Colonic mucosa (tissue), 4 donors: ENCODE measurements around the gene ITGA7. TPM values are rescaled to one million over a fixed set of nuclear protein-coding genes. Genes with fewer than 3 reads are reported as not detected.

Experiments used
- DNase-seq: peaks from one replicate; pipeline ENCODE4 v3.0.0-alpha.2; 2020
- H3K27ac ChIP-seq: fragments of 200-600 bp; one replicate; pipeline ENCODE4 v1.8.0; 2021
- H3K27me3 ChIP-seq: fragments of 200-600 bp; one replicate; pipeline ENCODE4 v1.8.0; 2021
- H3K36me3 ChIP-seq: fragments of 200-600 bp; one replicate; pipeline ENCODE4 v1.8.0; 2021
- H3K4me1 ChIP-seq: fragments of 200-600 bp; one replicate; pipeline ENCODE4 v1.8.0; 2021; ENCODE audit warnings: mild to moderate bottlenecking
- H3K4me3 ChIP-seq: fragments of 200-600 bp; one replicate; pipeline ENCODE4 v1.8.0; 2021
- H3K9ac ChIP-seq, 2 donors: one replicate each; pipeline ENCODE4 v1.7.0; 2013; ENCODE audit warnings: control low read depth in 2 of 2, low read depth in 2 of 2, low read length in 2 of 2
- H3K9me3 ChIP-seq: fragments of 200-600 bp; one replicate; pipeline ENCODE4 v1.8.0; 2021
- CTCF ChIP-seq: fragments of 200-600 bp; IDR thresholded peaks from one replicate; pipeline ENCODE4 v1.8.0; 2022; ENCODE audit warnings: antibody characterized with exemption, mild to moderate bottlenecking
- intact Hi-C: fragments of 100-400 bp; cut with DNase I; formaldehyde crosslinking; loops from one replicate; pipeline ENCODE4 v1.14.1; 2022
- total RNA-seq, 2 donors: library from RNA; stranded (reverse); fragmentation: NEBNext Ultra II Directional in 1 of 2; extraction: Animal tissue kit (Norgen Biotek cat#: 25700) in 1 of 2; gene quantifications; one replicate each; pipeline ENCODE4 v1.2.1, GENCODE V29; 2021
- donor health status: healthy.
- donor health status: DM: no; HTN: no; CAD: no.
- donor health status: DM: no; HTN: no; CAD: no.

ITGA7 gene
- total RNA-seq, 2 donors from 2014 or later, result 10.8 to 64.4 TPM

- intact Hi-C loops, result no loop called here
- H3K9ac ChIP-seq, result peak overlapping the region in 1 of 2 donors; percentile 91
- DNase-seq, result no peak
- H3K27me3 ChIP-seq, result no peaks in the 10 kb centered on the region
- H3K4me3 ChIP-seq, result no peak overlapping the region
- H3K36me3 ChIP-seq, result no peaks in the 10 kb centered on the region
- peaks cover 52% of the 10 kb centered on the region for H3K4me1 ChIP-seq
- no peak for TF ChIP-seq CTCF
- no peaks in the 10 kb centered on the region for H3K9me3 ChIP-seq
- H3K27ac ChIP-seq, result peak overlapping the region; percentile 99
Measured at GRCh38 chr12:55719371-55719770, 11.7 kb upstream of the ITGA7 start.

- Histone ChIP-seq H3K9ac (peak overlapping the region in 1 of 2 donors; percentile 91), H3K36me3 (no peaks in the 10 kb centered on the region), H3K9me3 (no peaks in the 10 kb centered on the region), H3K27ac (peak overlapping the region; percentile 99), H3K4me1 (peaks cover 46% of the 10 kb centered on the region), H3K27me3 (no peaks in the 10 kb centered on the region), H3K4me3 (no peak overlapping the region)
- intact Hi-C loops, result no loop called here
- no peak for DNase-seq
- no peak for TF ChIP-seq CTCF
Measured at GRCh38 chr12:55718624-55719275, 11.0 kb upstream of the ITGA7 start.

DNA sequence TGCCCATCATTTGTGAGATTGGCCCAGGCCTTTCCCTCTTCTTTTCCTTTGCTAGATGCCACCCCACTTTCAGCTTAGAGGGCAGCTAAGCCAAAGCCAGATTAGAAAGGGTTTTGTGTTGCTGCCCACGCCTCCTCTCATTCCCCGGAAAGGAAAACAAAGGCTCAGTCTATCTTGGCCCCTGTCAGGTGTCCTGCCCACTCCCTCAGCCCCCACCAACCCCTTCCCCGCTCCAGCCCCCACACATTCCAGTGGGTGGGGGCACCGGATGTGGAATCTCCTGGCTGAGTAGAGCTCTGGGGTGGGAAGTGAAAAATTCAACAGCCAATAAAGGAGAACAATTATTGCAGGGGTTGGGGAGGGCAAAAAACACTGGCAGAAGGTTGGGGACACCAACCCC lies 10.3 kb upstream of the ITGA7 start:
- Histone ChIP-seq H3K36me3 (no peaks in the 10 kb centered on the region), H3K27me3 (no peaks in the 10 kb centered on the region), H3K4me3 (no peak overlapping the region), H3K4me1 (peaks cover 45% of the 10 kb centered on the region), H3K9ac (peak overlapping the region in 1 of 2 donors; percentile 91), H3K9me3 (no peaks in the 10 kb centered on the region), H3K27ac (peak overlapping the region; percentile 99)
- intact Hi-C loops, result no loop called here
- TF ChIP-seq CTCF, result no peak
- DNase-seq, result no peak

- TF ChIP-seq CTCF, result no peak
- H3K4me3 ChIP-seq, result peak overlapping the region; percentile 93
- peaks cover 45% of the 10 kb centered on the region for H3K4me1 ChIP-seq
- peak overlapping the region in 1 of 2 donors; percentile 91 for H3K9ac ChIP-seq
- intact Hi-C loops, result no loop called here
- H3K27me3 ChIP-seq, result no peaks in the 10 kb centered on the region
- no peaks in the 10 kb centered on the region for H3K9me3 ChIP-seq
- H3K27ac ChIP-seq, result peak overlapping the region; percentile 99
- H3K36me3 ChIP-seq, result no peaks in the 10 kb centered on the region
- DNase-seq, result peak; percentile 78
Measured at GRCh38 chr12:55717011-55718007, 9.6 kb upstream of the ITGA7 start.

DNA sequence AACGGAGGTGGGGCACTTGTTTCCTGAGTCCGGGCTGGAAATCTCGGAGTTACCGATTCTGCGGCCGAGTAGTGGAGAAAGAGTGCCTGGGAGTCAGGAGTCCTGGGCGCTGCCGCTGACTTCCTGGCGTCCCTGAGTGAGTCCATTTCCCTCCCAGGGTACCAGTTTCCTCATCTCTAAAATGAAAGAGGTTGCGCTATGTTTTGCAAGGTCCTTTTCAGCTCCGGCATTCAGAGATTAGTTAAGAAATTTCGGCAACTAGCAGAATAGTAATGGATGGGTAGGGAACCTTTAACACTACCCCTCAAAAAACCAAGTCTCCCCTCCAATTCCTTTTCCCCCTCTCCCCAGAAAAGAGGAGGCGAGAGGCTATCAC lies 8.9 kb upstream of the ITGA7 start:
- peaks cover 40% of the 10 kb centered on the region for H3K4me1 ChIP-seq
- DNase-seq, result no peak
- intact Hi-C loops, result no loop called here
- H3K9ac ChIP-seq, result peak overlapping the region; percentile 42 to 91
- H3K9me3 ChIP-seq, result no peaks in the 10 kb centered on the region
- H3K27ac ChIP-seq, result peak overlapping the region; percentile 99
- H3K27me3 ChIP-seq, result no peaks in the 10 kb centered on the region
- peak overlapping the region; percentile 93 for H3K4me3 ChIP-seq
- TF ChIP-seq CTCF, result no peak
- H3K36me3 ChIP-seq, result no peaks in the 10 kb centered on the region
